ENCODE measurements around the gene CPNE5. TPM values are rescaled to one million over a fixed set of nuclear protein-coding genes. Genes with fewer than 3 reads are reported as not detected.

The CPNE5 gene
- polyA plus RNA-seq, 4 donors: 12.5 to 14.8 (median 13.3) TPM

Other genes with a start within 250 kb of the CPNE5 start
- 100 to 1,000 TPM; 583 to 634 (median 599) TPM for gene SRSF3, start 245.1 kb downstream of the CPNE5 start, polyA plus RNA-seq (ENCODE audit: insufficient read length in 4 of 4)
- 10 to 100 TPM in 2 of 4 donors, 1 to 10 TPM in 2; 9.1 to 17.5 (median 12.3) TPM for gene CDKN1A, start 160.7 kb downstream of the CPNE5 start, polyA plus RNA-seq (ENCODE audit: insufficient read length in 4 of 4)
- under 1 TPM in 3 of 4 donors, not detected in 1; 0.06 to 0.09 (median 0.08) TPM for gene RAB44, start 141.6 kb downstream of the CPNE5 start, polyA plus RNA-seq (ENCODE audit: insufficient read length in 4 of 4)
- 10 to 100 TPM; 52.8 to 65.0 (median 60.7) TPM for gene PPIL1, start 35.4 kb upstream of the CPNE5 start, polyA plus RNA-seq (ENCODE audit: insufficient read length in 4 of 4)
- gene C6orf89, start 46.5 kb upstream of the CPNE5 start, polyA plus RNA-seq (ENCODE audit: insufficient read length in 4 of 4): 10 to 100 TPM; 47.1 to 56.1 (median 55.1) TPM
- 1 to 10 TPM; 1.8 to 9.7 (median 2.5) TPM for gene PI16, start 115.3 kb upstream of the CPNE5 start, polyA plus RNA-seq (ENCODE audit: insufficient read length in 4 of 4)
- gene MTCH1, start 146.8 kb upstream of the CPNE5 start, polyA plus RNA-seq (ENCODE audit: insufficient read length in 4 of 4): 100 to 1,000 TPM; 156 to 193 (median 165) TPM
- 1 to 10 TPM; 1.4 to 2.6 (median 1.7) TPM for gene FGD2, start 166.2 kb upstream of the CPNE5 start, polyA plus RNA-seq (ENCODE audit: insufficient read length in 4 of 4)